HepG2 (cell line): ENCODE measurements around the gene TGFA. TPM values are rescaled to one million over a fixed set of nuclear protein-coding genes. Genes with fewer than 3 reads are reported as not detected.

Experiments
- BORCS8-MEF2B ChIP-seq: sonication (generic); formaldehyde crosslinking; IDR thresholded peaks from 2 replicates; pipeline ENCODE4 v1.8.0; 2022; ENCODE audit warnings: mild to moderate bottlenecking, missing genetic modification reagents
- CBX5 ChIP-seq: sonication (generic); formaldehyde crosslinking; IDR thresholded peaks from 2 replicates; pipeline ENCODE4 v1.4.0; 2020; ENCODE audit warnings: missing genetic modification reagents, borderline replicate concordance
- FOSL1 ChIP-seq: sonication (generic); formaldehyde crosslinking; IDR thresholded peaks from 2 replicates; pipeline ENCODE4 v1.9.0; 2021; ENCODE audit warnings: missing genetic modification reagents, borderline replicate concordance
- GABPB1 ChIP-seq: IDR thresholded peaks from 2 replicates; pipeline ENCODE4 v1.6.1; 2016; ENCODE audit warnings: mild to moderate bottlenecking, missing genetic modification reagents, moderate library complexity, missing compliant biosample characterization
- GPBP1L1 ChIP-seq: sonication (generic); formaldehyde crosslinking; IDR thresholded peaks from 2 replicates; pipeline ENCODE4 v1.5.0; 2020; ENCODE audit warnings: mild to moderate bottlenecking, missing genetic modification reagents
- GTF3A ChIP-seq: sonication (generic); formaldehyde crosslinking; conservative IDR thresholded peaks from 2 replicates; pipeline ENCODE4 v1.4.0; 2020; ENCODE audit warnings: mild to moderate bottlenecking, missing genetic modification reagents
- MED8 ChIP-seq: sonication (generic); formaldehyde crosslinking; IDR thresholded peaks from 2 replicates; pipeline ENCODE4 v1.8.1; 2023; ENCODE audit warnings: mild to moderate bottlenecking, missing genetic modification reagents; ENCODE audit not compliant: insufficient replicate concordance
- MZF1 ChIP-seq: sonication (generic); formaldehyde crosslinking; IDR thresholded peaks from 2 replicates; pipeline ENCODE4 v1.8.1; 2023; ENCODE audit warnings: mild to moderate bottlenecking, missing genetic modification reagents, borderline replicate concordance
- NCOA1 ChIP-seq: sonication (generic); formaldehyde crosslinking; IDR thresholded peaks from 2 replicates; pipeline ENCODE4 v1.9.0; 2021; ENCODE audit warnings: missing genetic modification reagents
- PLRG1 ChIP-seq: fragments of 450-650 bp; conservative IDR thresholded peaks from 2 replicates; pipeline ENCODE4 v1.6.1; 2016
- POGK ChIP-seq: sonication (generic); formaldehyde crosslinking; conservative IDR thresholded peaks from 2 replicates; pipeline ENCODE4 v1.8.0; 2022; ENCODE audit warnings: mild to moderate bottlenecking, moderate library complexity, missing genetic modification reagents
- RARG ChIP-seq: sonication (generic); formaldehyde crosslinking; IDR thresholded peaks from 2 replicates; pipeline ENCODE4 v1.4.0; 2020; ENCODE audit warnings: low read depth, mild to moderate bottlenecking, missing genetic modification reagents
- TCF7 ChIP-seq: sonication (generic); IDR thresholded peaks from 2 replicates; pipeline ENCODE4 v1.6.1; 2016; ENCODE audit warnings: antibody characterized with exemption, low read depth
- U2AF1 ChIP-seq: fragments of 200-400 bp; formaldehyde crosslinking; optimal IDR thresholded peaks from 2 replicates; pipeline ENCODE3; 2017; ENCODE audit warnings: mild to moderate bottlenecking, low read depth, low read length
- ZBTB7A ChIP-seq: sonication (generic); formaldehyde crosslinking; IDR thresholded peaks from 2 replicates; pipeline ENCODE4 v1.8.0; 2022; ENCODE audit warnings: mild to moderate bottlenecking, missing genetic modification reagents
- ZKSCAN5 ChIP-seq: sonication (generic); formaldehyde crosslinking; IDR thresholded peaks from 2 replicates; pipeline ENCODE4 v1.5.1; 2020; ENCODE audit warnings: mild to moderate bottlenecking, missing genetic modification reagents
- ZNF274 ChIP-seq: sonication (generic); formaldehyde crosslinking; IDR thresholded peaks from 2 replicates; pipeline ENCODE4 v1.5.1; 2020; ENCODE audit warnings: mild to moderate bottlenecking, missing genetic modification reagents
- ZNF383 ChIP-seq: sonication (generic); formaldehyde crosslinking; IDR thresholded peaks from 2 replicates; pipeline ENCODE4 v1.4.0; 2020; ENCODE audit warnings: missing genetic modification reagents, mild to moderate bottlenecking, borderline replicate concordance
- ZNF790 ChIP-seq: sonication (generic); formaldehyde crosslinking; IDR thresholded peaks from 2 replicates; pipeline ENCODE4 v1.8.0; 2022; ENCODE audit warnings: missing genetic modification reagents, mild to moderate bottlenecking, borderline replicate concordance
- ZNF850 ChIP-seq: sonication (generic); formaldehyde crosslinking; conservative IDR thresholded peaks from 2 replicates; pipeline ENCODE4 v1.9.0; 2021; ENCODE audit warnings: mild to moderate bottlenecking, missing genetic modification reagents
- ZSCAN25 ChIP-seq: sonication (generic); formaldehyde crosslinking; IDR thresholded peaks from 2 replicates; pipeline ENCODE4 v1.8.0; 2022; ENCODE audit warnings: mild to moderate bottlenecking, missing genetic modification reagents
- polyA plus RNA-seq, 8 experiments: library from polyadenylated mRNA; depleted of rRNA in 3 of 8; stranded (reverse) in 7 of 8; unstranded in 1 of 8; fragments of >200 nt; fragmentation: Illumina TruSeq in 4 of 8; extraction: Trizol in 4 of 8; gene quantifications; 2 replicates each; pipeline versions ENCODE4 v1.2.1 to v1.2.3, GENCODE V29; 2011 to 2016; ENCODE audit warnings: low read depth in 4 of 8, missing spikeins in 1 of 8, mixed read lengths in 1 of 8; ENCODE audit not compliant: insufficient read depth in 1 of 8
- total RNA-seq, 5 experiments: library from RNA; depleted of rRNA; stranded (reverse); fragments of >200 nt; fragmentation: Illumina TruSeq; extraction: Trizol; gene quantifications; 2 replicates each; pipeline ENCODE4 v1.2.3, GENCODE V29; 2016; ENCODE audit warnings: low read depth in 1 of 5
- TF ChIP-seq, protein P1 (sequence below): sonication (generic); formaldehyde crosslinking; IDR thresholded peaks from 2 replicates; pipeline ENCODE4 v1.5.0; 2020; ENCODE audit warnings: mild to moderate bottlenecking, missing genetic modification reagents
- TF ChIP-seq, protein P2 (sequence below): sonication (generic); formaldehyde crosslinking; IDR thresholded peaks from 2 replicates; pipeline ENCODE4 v1.4.0; 2020; ENCODE audit warnings: mild to moderate bottlenecking, missing genetic modification reagents, borderline replicate concordance

The TGFA gene
- total and polyA plus RNA-seq, 2 of the 13 experiments (the other 11 are each of a cell fraction or from before 2014, with no cell fraction given) = 7.8 to 15.3 TPM

DNA sequence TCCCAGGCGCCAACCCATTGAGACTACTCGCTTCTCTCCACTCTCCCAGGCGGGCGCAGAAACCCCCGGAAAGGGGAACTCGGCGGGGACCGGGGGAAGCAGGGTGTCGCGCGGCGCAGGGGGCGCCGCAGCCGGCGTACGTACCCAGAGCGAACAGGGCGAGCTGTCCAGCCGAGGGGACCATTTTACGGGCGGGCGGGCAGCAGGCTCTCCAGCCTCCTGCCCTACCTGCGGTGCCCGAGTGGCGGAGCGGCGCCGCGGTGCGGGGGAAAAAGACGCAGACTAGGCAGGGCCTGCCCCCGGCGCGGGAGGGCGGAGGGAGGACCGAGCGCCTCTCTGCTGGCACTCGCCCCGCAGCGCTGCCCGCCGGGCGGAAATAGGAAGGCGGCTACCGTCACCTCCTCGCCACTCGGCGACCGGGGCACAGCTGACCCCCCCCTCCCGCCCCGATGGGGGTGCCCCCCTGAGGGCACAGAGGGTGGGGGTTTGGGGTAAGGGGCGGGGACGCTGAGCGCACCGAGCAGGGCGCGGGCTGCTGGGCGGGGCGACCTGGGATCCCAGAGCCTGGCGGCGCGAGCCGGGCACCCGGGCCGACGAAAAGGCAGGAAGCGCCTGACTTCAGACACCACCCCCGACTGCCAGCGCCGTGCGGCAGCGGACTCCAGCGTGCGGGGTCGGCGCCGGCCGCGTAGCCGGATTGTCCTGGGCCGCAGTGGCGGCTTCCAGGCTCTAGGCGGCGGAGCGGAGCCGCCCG lies at the start of gene TGFA (continued):
- TF ChIP-seq, protein P1, sequence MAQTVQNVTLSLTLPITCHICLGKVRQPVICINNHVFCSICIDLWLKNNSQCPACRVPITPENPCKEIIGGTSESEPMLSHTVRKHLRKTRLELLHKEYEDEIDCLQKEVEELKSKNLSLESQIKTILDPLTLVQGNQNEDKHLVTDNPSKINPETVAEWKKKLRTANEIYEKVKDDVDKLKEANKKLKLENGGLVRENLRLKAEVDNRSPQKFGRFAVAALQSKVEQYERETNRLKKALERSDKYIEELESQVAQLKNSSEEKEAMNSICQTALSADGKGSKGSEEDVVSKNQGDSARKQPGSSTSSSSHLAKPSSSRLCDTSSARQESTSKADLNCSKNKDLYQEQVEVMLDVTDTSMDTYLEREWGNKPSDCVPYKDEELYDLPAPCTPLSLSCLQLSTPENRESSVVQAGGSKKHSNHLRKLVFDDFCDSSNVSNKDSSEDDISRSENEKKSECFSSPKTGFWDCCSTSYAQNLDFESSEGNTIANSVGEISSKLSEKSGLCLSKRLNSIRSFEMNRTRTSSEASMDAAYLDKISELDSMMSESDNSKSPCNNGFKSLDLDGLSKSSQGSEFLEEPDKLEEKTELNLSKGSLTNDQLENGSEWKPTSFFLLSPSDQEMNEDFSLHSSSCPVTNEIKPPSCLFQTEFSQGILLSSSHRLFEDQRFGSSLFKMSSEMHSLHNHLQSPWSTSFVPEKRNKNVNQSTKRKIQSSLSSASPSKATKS (CRISPR knock-in tag) = no peak
- TF ChIP-seq GABPB1 (CRISPR knock-in tag) (peak; percentile 87), MED8 (no peak), NCOA1 (CRISPR knock-in tag) (no peak), BORCS8-MEF2B (peak; percentile 54; the same call in 1 of the 2 replicates), U2AF1 (no peak), GTF3A (CRISPR knock-in tag) (no peak), GPBP1L1 (CRISPR knock-in tag) (no peak), CBX5 (no peak; the same call in 1 of the 2 replicates), ZKSCAN5 (CRISPR knock-in tag) (no peak), ZSCAN25 (CRISPR knock-in tag) (peak; percentile 83), ZBTB7A (CRISPR knock-in tag) (no peak), ZNF274 (CRISPR knock-in tag) (no peak; the same call in 1 of the 2 replicates), ZNF383 (CRISPR knock-in tag) (no peak), ZNF850 (CRISPR knock-in tag) (no peak), PLRG1 (no peak), TCF7 (no peak), MZF1 (no peak), POGK (peak; percentile 8; the same call in 1 of the 2 replicates), RARG (CRISPR knock-in tag) (no peak), ZNF790 (CRISPR knock-in tag) (no peak), FOSL1 (CRISPR knock-in tag) (no peak)
- TF ChIP-seq, protein P2, sequence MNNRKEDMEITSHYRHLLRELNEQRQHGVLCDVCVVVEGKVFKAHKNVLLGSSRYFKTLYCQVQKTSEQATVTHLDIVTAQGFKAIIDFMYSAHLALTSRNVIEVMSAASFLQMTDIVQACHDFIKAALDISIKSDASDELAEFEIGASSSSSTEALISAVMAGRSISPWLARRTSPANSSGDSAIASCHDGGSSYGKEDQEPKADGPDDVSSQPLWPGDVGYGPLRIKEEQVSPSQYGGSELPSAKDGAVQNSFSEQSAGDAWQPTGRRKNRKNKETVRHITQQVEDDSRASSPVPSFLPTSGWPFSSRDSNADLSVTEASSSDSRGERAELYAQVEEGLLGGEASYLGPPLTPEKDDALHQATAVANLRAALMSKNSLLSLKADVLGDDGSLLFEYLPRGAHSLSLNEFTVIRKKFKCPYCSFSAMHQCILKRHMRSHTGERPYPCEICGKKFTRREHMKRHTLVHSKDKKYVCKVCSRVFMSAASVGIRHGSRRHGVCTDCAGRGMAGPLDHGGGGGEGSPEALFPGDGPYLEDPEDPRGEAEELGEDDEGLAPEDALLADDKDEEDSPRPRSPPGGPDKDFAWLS (CRISPR knock-in tag) = 0 out of 2 replicates have a peak, but pooled peaks have one; percentile 72
